NCI-H2227 (cell line): Measurements from ENCODE around the gene PTPN9.
"Not testable (repeated sequence)": the region's sequence is repeated elsewhere in the genome, so short reads cannot be mapped to it uniquely, and the experiment has no call there.

Experiments
- DNase-seq: peaks from one replicate; lab custom pipeline; 2025; ENCODE audit not compliant: unreplicated experiment; lab: John Stamatoyannopoulos, UW

PTPN9 gene

GRCh38 chr15:75532413-75533250, 46.5 kb downstream of the PTPN9 start:
- DNase-seq = no peak

DNA sequence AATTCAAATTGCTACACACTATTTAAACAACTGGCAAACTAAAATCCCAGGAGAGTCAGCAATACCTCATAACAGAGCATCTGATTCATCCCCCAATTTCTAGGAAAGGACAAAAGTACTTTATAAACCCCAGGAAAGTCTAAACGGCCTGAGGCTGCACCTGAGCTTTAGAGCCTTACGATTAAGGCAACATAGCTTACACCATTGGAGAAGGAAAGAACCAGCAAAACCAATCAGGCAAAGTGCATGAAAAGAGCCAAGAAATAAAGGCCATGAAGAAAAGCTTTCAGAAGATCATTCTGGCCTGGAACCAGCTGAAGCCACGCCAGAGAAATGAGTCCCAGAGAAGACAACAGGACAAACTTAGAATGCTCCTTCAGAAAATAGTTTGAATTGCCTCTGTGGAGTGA, 48.1 kb downstream of the PTPN9 start:
- DNase-seq = no peak

DNA sequence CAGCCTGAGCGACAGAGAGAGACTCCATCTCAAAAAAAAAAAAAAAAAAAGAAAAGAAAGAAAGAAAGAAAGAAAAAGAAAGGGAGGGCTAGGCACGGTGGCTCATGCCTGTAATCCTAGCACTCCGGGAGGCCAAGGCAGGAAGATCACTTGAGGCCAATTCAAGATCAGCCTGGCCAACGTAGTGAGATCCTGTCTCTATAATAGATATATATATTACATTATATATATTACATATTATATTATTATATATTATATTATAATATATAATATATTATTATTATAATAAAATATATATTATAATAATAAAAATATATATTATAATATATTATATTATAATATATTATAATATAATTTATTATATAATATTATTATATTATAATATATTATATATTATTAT, 48.9 kb downstream of the PTPN9 start:
- DNase-seq = no peak

DNA sequence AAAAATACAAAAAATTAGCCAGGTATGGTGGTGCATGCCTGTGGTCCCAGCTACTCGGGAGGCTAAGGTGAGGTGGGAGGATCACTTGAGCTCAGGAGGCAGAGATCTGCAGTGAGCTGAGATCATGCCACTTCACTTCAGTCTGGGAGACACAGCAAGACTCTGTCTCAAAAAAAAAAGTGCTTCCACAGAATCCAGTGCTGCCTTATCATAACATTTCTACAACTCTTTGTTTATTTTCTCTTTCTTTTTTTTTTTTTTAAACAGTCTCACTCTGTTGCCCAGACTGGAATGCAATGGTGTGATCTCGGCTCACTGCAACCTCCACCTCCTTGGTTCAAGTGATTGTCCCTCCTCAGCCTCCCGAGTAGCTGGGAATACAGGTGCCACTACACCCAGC, 53.4 kb downstream of the PTPN9 start:
- not testable (repeated sequence) for DNase-seq

- DNase-seq = no peak
These were observed 56.1 kb downstream of the PTPN9 start for GRCh38 chr15:75523011-75523410.

- no peak for DNase-seq
These were observed 61.9 kb downstream of the PTPN9 start for GRCh38 chr15:75517233-75517632.

- peak; percentile 1 for DNase-seq
These were observed 70.1 kb downstream of the PTPN9 start for GRCh38 chr15:75508840-75509532.

DNA sequence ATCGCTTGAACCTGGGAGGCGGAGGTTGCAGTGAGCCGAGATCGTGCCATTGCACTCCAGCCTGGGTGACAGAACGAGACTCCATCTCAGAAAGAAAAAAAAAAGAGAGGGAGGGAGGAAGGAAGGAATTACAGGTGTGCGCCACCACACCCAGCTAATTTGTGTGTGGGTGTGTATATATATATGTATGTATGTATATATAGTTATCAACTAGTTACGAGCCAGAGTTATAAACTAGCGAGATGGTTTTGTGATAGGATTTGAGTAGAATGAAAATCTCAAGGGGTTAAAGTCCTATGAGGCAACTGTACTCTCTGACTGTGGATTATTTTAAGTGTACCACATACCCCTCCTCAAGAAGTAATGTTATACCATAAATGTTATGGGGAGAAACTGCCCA, 76.8 kb downstream of the PTPN9 start:
- DNase-seq = no peak

GRCh38 chr15:75493732-75494131, 85.4 kb downstream of the PTPN9 start:
- DNase-seq = no peak

GRCh38 chr15:75483961-75484360, 95.2 kb downstream of the PTPN9 start:
- no peak for DNase-seq

DNA sequence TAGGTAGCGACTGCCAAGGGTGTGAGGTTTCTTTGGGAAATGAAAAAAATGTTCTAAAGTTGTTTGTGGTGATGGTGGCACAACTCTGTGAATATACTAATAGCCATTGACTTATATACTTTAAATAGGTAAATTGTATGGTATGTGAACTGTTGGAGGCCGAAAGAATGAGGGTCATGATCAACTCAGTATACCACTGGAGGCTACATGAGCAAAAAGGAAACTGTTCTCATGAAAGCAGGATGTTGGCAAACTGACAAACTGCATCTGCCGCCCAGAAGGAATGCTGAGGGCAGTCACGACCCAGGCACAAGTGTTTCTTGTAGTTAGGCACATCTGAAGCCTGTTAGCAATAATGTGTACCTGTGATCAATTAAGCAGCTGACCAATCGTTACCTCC, 95.6 kb downstream of the PTPN9 start:
- DNase-seq = not testable (repeated sequence)

DNA sequence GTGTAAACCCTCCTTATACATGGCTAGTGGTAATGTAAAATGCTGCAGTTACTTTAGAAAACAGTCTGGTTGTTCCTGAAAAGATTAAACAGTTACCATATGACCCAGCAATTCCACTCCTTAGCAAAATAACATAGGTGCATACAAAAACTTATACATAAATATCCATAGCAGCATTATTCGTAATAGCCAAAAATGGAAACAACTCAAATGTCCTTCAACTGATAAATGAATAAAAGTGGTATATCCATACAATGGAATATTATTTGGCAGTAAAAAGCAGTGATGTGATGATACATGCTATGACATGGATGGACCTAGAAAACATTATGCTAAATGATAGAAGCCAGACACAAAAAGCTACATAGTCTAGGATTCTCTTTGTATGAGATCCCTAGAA, 96.0 kb downstream of the PTPN9 start:
- no peak for DNase-seq

DNA sequence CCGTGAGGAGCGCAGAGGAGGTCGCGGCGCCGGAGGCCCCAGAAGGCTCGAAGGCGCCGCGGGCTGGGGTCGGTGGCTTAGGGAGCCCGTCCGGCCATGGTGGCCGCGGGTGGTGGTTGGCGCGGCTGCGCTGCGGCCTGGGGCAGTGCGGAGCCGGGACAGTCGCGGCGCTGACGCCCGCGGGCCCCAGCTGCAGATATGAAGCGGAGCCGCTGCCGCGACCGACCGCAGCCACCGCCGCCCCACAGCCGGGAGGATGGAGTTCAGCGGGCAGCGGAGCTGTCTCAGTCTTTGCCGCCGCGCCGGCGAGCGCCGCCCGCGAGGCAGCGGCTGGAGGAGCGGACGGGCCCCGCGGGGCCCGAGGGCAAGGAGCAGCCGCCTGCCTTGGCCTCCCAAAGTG, 98.7 kb downstream of the PTPN9 start:
- DNase-seq = not testable (repeated sequence)

DNA sequence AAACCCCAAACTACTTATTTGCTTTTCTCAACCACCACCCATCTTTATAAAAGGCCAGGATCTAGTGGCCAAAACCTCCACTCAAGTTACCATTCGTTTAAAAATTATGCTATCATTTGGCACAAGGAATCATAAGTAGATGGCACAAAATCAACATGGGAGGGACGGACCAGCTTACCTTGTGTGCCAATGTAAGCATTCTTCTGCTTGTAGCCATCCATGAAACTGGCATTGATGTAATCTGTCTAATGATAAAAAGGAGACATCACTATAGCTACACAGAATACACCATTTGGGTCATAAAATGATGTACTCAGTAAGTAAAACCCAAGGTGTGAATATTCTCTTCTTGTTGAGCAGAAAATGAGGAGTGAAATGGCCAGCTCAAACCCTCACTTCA, 99.4 kb downstream of the PTPN9 start:
- no peak for DNase-seq

- not testable (repeated sequence) for DNase-seq
These were observed 102.0 kb downstream of the PTPN9 start for GRCh38 chr15:75477094-75477493.

- DNase-seq = no peak
These were observed 110.1 kb downstream of the PTPN9 start for GRCh38 chr15:75468913-75469598.

GRCh38 chr15:75460646-75461045, 118.5 kb downstream of the PTPN9 start:
- no peak for DNase-seq

GRCh38 chr15:75459581-75459980, 119.5 kb downstream of the PTPN9 start:
- no peak for DNase-seq

- peak; percentile 14 for DNase-seq
These were observed 122.4 kb downstream of the PTPN9 start for GRCh38 chr15:75456710-75457109.

- DNase-seq = peak; percentile 60
These were observed 123.1 kb downstream of the PTPN9 start for GRCh38 chr15:75455982-75456531.

GRCh38 chr15:75455424-75455981, 123.6 kb downstream of the PTPN9 start:
- peak; percentile 76 for DNase-seq
